GM19324 (cell line): ENCODE results near the gene FBXW7.
"Not testable (repeated sequence)": the region's sequence is repeated elsewhere in the genome, so short reads cannot be mapped to it uniquely, and the experiment has no call there.

Experiments used
- ATAC-seq: cut with Tn5 transposase; IDR thresholded peaks from one replicate; pipeline ENCODE4 v1.9.1; 2021; ENCODE audit warnings: mild to moderate bottlenecking, moderate library complexity; ENCODE audit not compliant: unreplicated experiment, low FRiP score

The FBXW7 gene

DNA sequence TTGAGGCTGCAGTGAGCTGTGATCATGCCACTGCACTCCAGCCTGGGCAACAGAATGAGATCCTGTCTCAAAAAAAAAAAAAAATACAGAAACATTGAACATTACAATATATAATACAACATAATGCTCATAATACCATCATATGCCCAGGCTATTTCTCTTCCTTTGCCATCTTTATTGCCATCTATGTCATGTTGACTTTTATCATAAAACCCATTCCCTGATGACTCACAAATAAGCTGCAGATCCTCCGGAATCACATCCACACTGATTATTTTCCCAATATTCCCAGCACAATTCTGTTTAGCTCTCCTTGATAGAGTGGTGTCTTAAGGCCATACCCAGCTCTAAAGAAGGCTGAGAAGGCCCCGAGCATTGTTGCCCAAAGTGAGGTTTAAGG is 9.2 kb upstream of the FBXW7 start:
- no peak for ATAC-seq

DNA sequence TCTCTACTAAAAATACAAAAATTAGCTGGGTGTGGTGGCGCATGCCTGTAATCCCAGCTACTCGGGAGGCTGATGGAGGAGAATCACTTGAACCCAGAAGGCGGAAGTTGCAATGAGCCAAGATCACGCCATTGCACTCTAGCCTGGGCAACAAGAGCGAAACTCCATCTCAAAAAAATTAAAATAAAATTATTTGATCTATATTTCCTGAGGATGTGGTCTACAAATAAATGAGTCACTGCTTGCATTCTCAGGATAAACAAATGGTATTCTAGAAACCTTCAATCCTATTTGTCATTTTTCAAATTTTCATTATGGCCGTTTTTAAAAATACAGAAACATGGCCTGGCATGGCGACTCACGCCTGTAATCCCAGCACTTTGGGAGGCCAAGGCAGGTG is 8.6 kb upstream of the FBXW7 start:
- not testable (repeated sequence) for ATAC-seq

DNA sequence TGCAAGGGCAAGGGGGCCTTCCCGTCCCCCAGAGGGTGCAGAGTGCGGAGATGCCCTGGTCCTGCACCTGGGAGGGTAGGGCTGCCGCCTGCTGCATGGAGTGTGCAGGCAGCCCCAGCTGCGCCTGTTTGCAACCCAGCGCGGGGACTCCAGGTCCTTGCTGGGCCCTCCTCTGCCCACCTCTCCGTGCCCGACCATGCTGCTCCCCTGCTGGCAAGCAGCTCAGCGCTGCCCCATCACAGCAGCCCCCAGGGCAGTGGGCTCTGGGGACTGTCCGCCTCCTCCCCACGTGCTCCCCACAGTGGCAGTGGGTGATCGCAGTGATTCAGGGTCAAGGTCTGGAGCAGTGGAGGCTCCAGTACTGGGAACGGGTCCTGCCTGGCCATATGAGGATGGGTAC is 5.0 kb upstream of the FBXW7 start:
- no peak for ATAC-seq

DNA sequence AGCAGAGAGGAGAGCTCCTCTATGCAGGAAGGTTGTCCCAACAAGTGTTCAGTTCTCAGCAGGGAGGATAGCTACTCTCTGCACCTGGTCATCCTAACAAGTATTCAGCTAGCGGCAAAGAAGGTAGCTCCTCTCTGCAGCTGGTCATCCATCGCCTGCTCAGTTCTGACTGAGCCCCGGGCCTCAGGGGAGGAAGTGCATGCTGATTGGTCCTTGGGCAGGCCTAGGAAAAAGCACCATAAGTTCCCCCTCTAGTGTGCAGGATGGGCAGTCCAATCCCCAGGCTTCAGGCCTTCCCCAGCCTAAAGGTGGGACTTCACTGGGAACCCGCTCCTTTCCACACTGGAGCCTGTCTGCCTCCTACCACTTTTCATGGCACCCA is 4.4 kb upstream of the FBXW7 start:
- ATAC-seq = no peak

DNA sequence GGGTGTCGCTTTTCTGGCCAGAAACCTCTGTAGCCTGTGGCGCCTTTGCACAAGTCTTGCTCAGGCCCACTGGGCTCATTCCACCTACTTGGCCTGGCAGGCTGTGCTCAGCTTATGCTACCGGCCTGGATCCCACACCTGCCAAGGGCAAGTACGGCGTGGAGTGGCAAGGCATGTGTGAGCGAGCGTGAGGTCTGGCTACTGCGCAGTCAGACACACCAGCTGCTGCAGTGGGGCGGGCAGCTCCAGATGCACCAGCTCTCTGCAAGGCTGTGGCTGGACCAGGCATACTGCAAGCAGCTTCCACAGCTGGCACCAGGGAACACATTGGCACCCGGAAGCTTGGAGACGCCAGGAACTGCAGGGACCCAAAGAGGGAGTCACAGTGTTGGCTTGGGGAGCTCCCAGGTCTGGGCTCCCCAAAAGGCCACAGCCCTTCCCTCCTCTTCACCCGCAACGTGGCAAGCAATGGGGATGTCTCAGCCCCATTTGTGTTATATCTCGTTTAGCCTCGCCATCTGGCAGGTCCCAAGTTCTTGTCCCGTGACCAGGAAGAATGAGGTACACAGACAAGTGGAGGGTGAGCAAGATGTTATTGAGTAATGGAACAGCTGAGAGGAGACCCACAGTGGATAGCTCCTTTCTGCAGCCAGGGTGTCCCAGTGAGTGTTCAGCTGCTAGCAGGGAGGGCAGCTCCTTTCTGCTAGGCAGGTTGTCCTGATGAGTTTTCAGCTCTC is 3.8 kb upstream of the FBXW7 start:
- no peak for ATAC-seq

DNA sequence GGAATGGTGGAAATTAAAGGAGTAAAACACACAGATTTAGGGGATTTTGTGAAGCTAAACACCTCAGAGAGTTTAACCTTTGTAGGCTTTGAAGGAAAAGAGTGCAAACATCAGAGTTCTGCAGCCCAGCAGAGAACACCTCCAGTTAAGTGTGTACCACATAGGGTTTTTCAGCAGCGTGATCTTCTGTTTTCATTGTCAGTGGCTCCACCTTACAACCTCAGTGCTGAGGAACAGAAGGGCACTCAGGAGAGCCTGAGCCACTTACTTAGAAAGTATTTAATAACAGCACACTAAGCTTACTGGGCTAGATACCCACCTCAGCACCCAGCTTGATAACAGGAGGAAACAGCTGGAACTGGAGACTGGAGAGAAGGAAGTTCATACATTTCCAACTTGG is 2.0 kb upstream of the FBXW7 start:
- ATAC-seq = no peak

DNA sequence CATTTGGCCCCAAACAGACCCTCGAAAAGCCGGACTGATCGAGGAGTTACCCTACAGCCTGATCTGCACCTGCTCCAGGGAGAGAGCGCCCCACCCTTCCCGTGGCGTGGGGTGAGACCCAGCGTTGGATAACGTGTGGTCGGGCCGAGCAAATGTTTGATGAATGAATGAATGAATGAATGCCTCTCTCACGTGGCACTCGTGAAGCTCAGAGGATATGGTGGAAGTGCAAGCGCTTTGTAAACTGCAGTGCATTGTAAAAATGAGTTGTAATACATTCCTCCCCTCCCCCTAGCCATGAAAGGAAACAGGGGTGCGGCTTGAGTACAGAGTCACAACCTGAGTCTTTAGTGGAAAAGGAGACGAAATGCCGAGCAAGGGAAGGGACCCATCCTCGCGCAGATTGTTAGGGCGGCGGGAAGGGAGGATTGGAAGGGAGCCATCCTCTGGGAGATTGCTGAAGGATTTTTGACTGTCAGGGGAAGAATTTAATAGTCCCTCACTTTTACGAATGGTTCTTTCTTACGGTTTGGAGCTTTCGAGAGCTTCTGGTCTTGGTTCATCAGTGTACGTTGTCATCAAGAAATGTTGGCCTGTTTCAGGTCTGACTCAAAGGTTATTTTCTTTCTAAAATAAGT is 772 bp upstream of the FBXW7 start:
- ATAC-seq = peak; percentile 34

DNA sequence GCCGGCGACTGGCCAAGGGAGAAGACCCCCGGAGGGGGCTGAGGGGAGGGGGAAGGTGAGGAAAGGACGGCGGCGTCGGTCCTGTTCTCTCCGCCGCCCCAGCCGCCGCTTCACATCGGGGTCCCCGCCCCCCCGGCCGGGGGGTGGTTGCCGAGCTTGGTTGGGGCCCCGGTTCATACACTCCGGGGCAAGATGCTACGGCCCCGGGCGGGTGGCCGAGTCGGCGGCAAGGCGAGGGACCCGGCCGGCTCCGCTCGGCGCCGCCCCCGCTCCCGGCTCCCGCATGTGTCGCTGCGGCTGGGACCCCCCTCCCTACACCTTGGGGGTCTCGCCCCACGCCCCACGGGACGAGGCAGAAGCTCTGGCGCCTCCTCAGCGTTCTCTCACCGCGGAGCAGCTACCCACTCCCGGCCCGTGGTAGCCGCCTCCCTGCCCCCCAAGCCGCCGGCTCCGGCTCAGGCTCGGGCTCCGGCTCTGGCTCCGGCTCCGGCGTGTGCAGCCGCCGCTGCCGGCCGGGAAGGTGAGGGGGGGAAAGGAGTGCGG is 461 bp downstream of the FBXW7 start:
- ATAC-seq = peak; percentile 6

DNA sequence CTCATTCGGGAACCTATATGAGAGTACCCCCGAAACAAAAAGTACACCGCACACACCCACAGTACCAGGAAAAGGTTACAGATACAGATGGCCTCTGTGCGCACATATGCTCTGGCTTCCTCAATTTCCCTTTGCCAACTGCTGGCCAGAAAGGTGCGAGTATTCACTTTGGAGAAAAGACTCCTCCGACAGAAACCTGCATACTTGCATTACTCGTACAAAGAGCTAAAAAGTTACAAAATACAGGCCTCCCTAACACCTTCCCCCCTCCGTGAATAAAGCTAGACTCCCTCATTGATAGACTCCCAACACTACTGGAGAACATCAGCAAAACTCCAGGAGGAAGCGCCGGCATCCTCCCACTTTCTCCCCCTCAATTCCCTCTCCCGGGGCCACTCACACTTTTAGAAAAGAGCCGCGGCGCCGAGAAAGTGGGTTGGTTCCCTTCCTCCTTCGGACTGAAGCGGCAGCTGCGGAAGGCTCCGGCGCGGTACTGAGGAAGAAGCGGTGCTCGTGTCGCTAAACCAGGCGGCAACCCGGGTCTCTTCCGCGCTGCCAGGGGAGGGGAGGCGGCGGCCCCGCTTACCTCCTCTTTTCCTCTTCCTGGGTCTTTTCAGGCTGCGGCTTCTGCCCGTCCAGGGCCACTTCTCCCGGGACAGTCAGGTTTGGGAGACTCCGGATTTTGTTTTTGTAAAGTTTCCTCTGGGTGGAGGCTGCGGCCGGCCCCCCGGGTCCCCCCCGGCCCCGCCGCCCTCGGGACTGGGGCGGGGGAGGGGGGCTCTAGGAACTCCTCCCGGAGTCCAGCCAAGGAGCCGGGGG is 1.1 kb downstream of the FBXW7 start:
- ATAC-seq = no peak

DNA sequence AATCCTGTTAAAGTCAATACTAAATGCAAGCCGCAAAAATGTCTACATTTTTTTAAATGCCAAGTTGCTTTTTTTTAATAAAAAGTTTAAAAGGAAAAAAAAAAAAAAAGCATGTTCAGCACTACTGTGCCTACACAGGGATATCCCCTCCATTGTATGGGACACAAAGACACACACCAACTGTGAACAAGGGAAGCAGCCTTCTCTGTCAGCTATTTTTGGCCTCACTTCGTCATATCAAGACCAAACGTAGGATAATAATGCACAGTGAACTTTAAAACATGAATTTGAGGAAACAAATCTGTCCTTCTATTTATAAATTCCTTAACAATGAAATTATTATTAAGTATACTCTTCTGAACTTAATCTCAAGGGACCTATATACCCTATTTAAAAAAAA is 4.4 kb downstream of the FBXW7 start:
- no peak for ATAC-seq

DNA sequence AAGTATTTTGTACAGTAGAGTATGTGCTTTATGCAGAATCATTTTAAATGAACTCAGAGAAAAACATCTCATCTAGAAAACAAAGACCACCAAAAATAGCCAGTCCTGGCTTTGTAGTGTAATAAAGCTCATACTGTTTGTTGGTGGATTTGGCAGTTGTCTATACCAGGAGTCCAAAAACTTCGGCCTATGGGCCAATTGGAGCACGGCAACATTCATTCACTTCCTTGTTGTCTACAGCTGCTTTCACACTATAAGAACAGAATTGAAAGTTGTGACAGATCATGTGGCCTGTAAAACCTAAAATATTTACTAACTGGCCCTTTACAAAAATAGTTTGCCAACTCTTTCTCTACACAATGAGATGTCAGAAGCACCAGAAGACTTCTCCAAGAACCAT is 5.3 kb downstream of the FBXW7 start:
- ATAC-seq = no peak

DNA sequence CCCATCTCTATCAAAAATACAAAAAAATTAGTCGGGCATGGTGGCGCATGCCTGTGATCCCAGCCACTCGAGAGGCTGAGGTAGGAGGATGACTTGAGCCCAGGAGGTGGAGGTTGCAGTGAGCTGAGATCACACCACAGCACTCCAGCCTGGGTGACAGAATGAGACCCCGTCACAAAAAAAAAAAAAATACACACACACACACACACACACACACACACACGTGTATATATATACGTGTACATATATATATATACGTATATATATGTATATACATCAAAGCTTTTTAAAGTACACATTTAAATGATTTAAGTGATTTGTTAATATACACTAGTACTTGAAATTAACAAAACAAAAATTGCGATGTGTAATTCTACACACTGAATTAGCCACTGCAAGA is 6.0 kb downstream of the FBXW7 start:
- no peak for ATAC-seq

DNA sequence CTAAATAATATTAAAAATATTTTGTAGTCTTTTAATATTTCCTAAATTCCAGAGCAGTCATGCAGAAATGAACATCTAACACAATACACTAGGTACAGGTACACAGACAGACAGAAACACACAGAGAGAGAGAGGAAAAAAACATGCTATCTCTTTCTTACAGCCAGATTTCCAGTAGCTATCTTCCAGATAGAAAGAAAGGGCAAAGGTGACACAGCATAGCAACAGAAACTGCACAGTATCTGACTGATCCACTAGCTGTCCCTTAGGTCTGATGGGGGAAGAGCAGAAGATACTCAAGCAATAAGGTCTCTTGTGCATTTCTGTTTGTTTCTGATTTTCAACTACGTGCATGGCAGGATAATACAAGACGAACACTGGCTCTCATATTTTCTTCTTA is 7.8 kb downstream of the FBXW7 start:
- no peak for ATAC-seq

DNA sequence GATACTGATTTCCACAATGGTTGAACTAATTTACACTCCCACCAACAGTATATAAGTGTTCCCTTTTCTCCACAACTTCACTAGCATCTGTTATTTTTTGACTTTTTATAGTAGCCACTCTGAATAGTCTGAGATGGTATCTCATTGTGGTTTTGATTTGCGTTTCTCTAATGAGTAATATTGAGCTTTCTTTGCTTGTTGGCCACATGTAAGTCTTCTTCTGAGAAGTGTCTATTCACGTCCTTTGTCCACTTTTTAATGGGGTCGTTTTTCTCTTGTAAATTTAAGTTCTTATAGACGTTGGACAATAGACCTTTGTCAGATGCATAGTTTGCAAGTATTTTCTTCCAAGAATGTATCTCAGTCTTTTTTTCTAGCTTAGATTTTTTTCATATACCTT is 10.0 kb downstream of the FBXW7 start:
- no peak for ATAC-seq

DNA sequence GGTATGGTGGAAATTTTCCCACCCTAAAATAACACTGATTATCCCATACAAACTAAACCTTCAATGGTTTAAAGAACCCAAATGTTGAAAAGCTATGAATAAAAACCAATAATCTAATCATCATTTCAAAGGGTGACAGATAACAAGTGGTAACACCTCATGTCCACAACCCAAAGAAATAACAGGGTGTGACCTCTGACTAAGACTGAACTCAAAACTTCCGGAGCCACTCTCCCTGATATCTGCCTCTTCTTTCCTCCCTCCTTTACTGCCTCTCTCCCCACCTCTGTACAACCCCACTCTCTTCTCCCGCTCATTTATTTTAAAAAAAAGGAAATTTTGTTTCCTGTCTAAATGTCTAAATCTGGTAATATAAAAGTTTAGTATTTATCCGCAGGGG is 11.5 kb downstream of the FBXW7 start:
- no peak for ATAC-seq

DNA sequence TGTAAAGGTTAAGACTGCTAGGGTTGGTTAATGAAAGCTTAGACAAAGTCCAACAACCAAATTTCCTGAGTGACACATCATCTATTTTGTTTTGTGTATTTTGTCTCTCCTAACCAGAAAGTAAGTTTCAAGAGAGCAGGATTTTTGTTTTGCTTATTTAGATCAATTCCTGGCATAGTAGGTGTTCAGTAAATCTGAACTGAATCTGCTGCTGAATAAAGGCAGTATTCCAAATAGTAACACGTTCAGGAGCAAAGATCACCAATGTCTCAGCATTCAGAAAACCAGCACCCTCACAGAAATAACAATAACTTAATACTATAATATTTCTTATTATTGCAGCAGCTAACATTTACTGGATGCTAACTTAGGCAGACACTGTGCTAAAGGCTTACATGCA is 12.2 kb downstream of the FBXW7 start:
- no peak for ATAC-seq

DNA sequence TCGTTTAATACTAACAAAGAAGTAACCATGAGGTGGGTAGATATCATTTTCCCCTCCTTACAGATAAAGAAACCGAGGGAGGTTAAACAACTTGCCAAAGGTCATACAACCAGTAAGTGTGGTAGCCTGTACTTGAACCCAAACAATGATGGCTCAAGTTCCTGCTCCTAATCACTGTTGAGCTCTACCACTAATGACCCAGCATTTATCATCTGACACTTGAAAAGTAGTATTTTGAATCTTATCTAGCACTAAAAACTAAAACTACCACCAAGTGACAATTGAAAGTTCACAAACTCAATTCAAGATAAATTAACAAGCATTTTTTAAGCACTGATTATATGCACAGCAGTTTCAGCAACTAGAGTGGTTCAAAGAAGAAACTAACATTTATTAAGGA is 13.1 kb downstream of the FBXW7 start:
- ATAC-seq = no peak

DNA sequence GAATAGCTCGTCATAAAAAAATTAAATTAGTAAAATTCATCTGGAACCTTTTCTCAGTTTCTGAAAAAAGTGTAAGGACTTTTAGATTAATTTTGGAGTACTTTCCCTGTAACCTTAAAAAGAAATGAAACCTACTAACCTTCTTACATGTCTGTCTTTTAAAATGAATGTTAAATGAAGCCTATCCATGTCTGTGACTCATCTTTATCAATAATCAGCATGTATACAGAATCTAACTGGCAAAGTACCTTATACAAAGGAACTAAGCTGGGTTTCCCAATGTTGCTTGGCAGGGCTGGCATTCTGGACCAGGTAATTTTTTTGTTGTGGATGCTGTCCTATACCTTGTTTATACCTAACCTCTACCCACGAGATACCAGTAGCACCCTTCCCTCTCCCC is 13.6 kb downstream of the FBXW7 start:
- ATAC-seq = no peak

DNA sequence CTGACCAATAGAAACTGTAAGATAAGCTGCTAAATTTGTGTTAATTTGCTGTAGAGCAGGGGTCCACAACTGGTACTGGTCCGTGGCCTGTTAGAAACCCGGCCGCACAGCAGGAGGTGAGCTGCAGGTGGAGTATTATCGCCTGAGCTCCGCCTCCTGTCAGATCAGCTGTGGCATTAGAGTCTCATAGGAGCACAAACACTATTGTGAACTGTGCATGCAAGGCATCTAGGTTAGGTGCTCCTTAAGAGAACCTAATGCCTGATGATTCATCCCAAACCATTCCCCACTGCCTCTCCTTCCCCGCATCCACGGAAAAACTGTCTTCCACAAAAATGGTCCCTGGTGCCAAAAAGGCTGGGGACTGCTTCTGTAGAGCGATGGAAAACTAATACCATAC is 19.7 kb downstream of the FBXW7 start:
- ATAC-seq = no peak

DNA sequence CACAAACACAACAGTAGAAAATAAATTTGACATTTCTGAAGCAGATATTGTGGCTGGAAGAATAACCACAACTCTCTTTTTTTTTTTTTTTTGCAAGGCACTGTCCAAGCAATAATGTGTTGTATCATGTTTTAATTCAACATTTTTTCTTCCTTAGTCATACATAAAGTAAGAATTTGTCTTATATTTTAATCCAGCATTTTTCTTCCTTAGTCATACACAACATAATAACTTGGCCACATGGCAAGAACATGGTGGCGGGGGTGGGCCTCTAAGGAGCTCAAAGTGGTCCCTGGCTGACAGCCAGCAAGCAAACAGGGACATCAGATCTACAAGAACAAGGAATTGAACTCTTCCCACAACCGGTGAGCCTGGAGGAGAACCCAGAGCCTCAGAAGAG is 20.2 kb downstream of the FBXW7 start:
- ATAC-seq = no peak

DNA sequence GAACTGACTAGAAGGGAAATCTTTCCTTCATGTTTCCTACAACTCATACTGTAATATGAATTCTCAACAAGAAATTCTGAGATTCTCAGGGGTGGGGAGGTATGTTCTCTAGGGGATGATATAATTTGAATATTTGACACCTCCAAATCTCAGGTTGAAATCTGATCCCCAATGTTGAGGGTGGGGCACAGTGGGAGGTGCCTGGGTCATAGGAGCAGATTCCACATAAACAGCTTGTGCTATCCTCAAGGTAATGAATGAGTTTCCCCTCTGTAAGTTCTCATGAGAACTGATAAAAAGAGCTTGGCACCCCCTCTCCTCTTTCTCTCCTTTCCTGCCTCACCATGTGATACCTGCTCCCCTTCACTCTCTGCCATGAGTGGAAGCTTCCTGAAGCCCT is 21.5 kb downstream of the FBXW7 start:
- ATAC-seq = no peak
